ENCODE results near the gene PRDM16.

The PRDM16 gene

GRCh38 chr1:3176028-3176427 lies 107.0 kb downstream of the PRDM16 start:
- Mint-ChIP-seq H3K4me1 (peaks cover 6 to 7% of the 10 kb centered on the region in 2 donors), H3K27me3 (peaks cover 20 to 24% of the 10 kb centered on the region in 2 donors), H3K9me3 (no peaks in the 10 kb centered on the region), H3K36me3 (no peaks in the 10 kb centered on the region), H3K4me3 (no peak overlapping the region), H3K27ac (no peak overlapping the region)
- no peak for DNase-seq
- no peak for ATAC-seq (replicated peaks)

GRCh38 chr1:3176820-3177219 lies 107.8 kb downstream of the PRDM16 start:
- Mint-ChIP-seq H3K27ac (no peak overlapping the region), H3K9me3 (no peaks in the 10 kb centered on the region)

GRCh38 chr1:3178279-3178678 lies 109.3 kb downstream of the PRDM16 start:
- Mint-ChIP-seq H3K27ac (no peak overlapping the region), H3K4me3 (no peak overlapping the region), H3K4me1 (no peaks in the 10 kb centered on the region), H3K27me3 (peaks cover 11 to 12% of the 10 kb centered on the region in 2 donors), H3K9me3 (no peaks in the 10 kb centered on the region), H3K36me3 (no peaks in the 10 kb centered on the region)
- no peak for DNase-seq
- ATAC-seq (replicated peaks), result no peak

More at GRCh38 chr1:3176820-3177219, 107.8 kb downstream of the PRDM16 start:
- DNase-seq (no peak), ATAC-seq (replicated peaks) (no peak)
- Mint-ChIP-seq H3K4me3 (no peak overlapping the region), H3K36me3 (no peaks in the 10 kb centered on the region), H3K4me1 (peaks cover 0 to 3% of the 10 kb centered on the region in 2 donors), H3K27me3 (peaks cover 12 to 24% of the 10 kb centered on the region in 2 donors)

DNA sequence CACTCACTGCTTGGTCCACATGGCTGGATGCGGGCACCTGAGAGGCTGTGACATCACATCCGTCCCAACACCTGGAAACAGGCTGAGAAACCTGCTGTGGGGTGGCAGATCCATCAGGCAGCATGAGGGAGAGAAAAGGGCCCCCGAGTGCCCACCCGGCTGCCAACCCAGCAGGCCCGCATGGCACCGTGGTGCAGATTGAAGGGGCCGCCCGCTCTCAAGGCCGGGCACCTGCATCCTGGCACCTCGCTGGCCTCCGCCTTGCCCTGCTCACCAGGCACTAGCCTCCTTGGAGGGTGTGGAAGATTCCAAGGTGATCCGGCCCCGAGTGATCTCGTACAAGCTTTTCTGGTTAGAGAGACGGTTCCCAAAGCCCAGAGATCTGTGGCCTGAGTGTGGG lies 110.5 kb downstream of the PRDM16 start:
- Mint-ChIP-seq H3K27ac (no peak overlapping the region), H3K4me1 (no peaks in the 10 kb centered on the region), H3K9me3 (no peaks in the 10 kb centered on the region), H3K36me3 (no peaks in the 10 kb centered on the region), H3K4me3 (no peak overlapping the region), H3K27me3 (peaks cover 11 to 24% of the 10 kb centered on the region in 2 donors)
- DNase-seq (no peak), ATAC-seq (replicated peaks) (no peak)

DNA sequence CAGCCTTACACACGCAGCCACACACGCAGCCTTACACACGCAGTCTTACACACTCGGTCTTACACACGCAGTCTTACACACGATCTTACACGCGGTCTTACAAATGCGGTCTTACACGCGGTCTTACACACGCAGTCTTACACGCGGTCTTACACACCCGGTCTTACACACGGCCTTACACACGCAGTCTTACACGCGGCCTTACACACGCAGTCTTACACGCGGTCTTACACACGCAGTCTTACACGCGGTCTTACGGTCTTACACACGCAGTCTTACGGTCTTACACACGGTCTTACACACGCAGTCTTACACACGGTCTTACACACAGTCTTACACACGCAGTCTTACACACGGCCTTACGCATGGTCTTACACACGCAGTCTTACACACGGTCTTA lies 111.9 kb downstream of the PRDM16 start:
- DNase-seq, result no peak

GRCh38 chr1:3181956-3182355 lies 113.0 kb downstream of the PRDM16 start:
- H3K27ac Mint-ChIP-seq, result no peak overlapping the region
- no peak for DNase-seq
- H3K9me3 Mint-ChIP-seq, result no peaks in the 10 kb centered on the region
- no peak for ATAC-seq (replicated peaks)
- H3K4me1 Mint-ChIP-seq, result no peaks in the 10 kb centered on the region
- H3K4me3 Mint-ChIP-seq, result no peak overlapping the region
- no peaks in the 10 kb centered on the region for H3K36me3 Mint-ChIP-seq
- H3K27me3 Mint-ChIP-seq, result peaks cover 24 to 49% of the 10 kb centered on the region in 2 donors

More for the DNA sequence above, 111.9 kb downstream of the PRDM16 start:
- peaks cover 20 to 38% of the 10 kb centered on the region in 2 donors for H3K27me3 Mint-ChIP-seq
- H3K36me3 Mint-ChIP-seq, result no peaks in the 10 kb centered on the region
- no peak for ATAC-seq (replicated peaks)
- H3K27ac Mint-ChIP-seq, result no peak overlapping the region
- no peak overlapping the region for H3K4me3 Mint-ChIP-seq
- no peaks in the 10 kb centered on the region for H3K4me1 Mint-ChIP-seq
- H3K9me3 Mint-ChIP-seq, result no peaks in the 10 kb centered on the region

GRCh38 chr1:3183411-3183810 lies 114.4 kb downstream of the PRDM16 start:
- H3K27ac Mint-ChIP-seq, result no peak overlapping the region
- ATAC-seq (replicated peaks) (no peak), DNase-seq (no peak)
- no peak overlapping the region for H3K4me3 Mint-ChIP-seq
- H3K27me3 Mint-ChIP-seq, result peaks cover 34 to 62% of the 10 kb centered on the region in 2 donors
- no peaks in the 10 kb centered on the region for H3K9me3 Mint-ChIP-seq
- no peaks in the 10 kb centered on the region for H3K4me1 Mint-ChIP-seq
- no peaks in the 10 kb centered on the region for H3K36me3 Mint-ChIP-seq

DNA sequence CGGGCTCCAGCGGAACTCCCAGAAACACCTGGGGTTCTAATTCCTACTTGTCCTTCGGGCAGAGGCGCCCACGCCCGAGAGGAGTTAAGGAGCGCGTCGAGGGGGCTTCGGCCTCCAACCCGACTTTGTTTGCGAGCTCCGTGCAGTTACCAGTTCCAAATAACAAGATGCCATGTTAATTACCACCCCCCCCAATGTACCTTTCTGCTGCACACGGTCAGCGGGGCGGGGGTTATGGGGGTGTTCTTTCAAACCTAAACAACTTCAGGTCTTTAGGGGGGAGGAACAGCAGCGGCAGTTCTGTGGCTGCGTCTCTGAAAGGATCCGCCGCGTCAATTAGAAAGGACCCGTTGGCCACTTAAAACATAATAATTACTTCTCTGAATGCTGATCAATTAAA lies 114.8 kb downstream of the PRDM16 start:
- H3K27me3 Mint-ChIP-seq, result peaks cover 38 to 66% of the 10 kb centered on the region in 2 donors
- ATAC-seq (replicated peaks), result no peak
- no peak overlapping the region for H3K27ac Mint-ChIP-seq
- H3K4me1 Mint-ChIP-seq, result no peaks in the 10 kb centered on the region
- no peak overlapping the region for H3K4me3 Mint-ChIP-seq
- no peak for DNase-seq
- no peaks in the 10 kb centered on the region for H3K36me3 Mint-ChIP-seq
- H3K9me3 Mint-ChIP-seq, result no peaks in the 10 kb centered on the region

DNA sequence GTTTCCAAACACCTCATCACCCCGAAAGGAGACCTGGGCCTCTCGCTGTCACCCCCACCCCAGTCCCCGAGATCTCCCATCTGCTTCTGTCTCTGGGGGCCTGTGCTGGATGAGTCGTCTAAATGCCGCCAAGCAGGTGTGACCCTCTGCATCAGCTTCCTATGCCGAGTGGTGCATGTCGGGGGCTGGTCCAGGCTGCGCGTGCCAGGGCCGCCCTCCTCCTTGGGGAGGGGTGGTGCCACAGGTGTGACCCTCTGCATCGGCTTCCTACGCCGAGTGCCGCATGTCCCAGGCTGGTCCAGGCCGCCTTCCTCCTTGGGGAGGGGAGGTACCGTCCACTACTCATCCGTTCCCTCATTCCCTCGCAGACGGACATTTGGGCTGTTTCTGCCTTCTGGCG lies 115.7 kb downstream of the PRDM16 start:
- no peaks in the 10 kb centered on the region for H3K4me1 Mint-ChIP-seq
- H3K4me3 Mint-ChIP-seq, result no peak overlapping the region
- ATAC-seq (replicated peaks), result no peak
- H3K36me3 Mint-ChIP-seq, result no peaks in the 10 kb centered on the region
- DNase-seq, result no peak
- peaks cover 44 to 75% of the 10 kb centered on the region in 2 donors for H3K27me3 Mint-ChIP-seq
- no peak overlapping the region for H3K27ac Mint-ChIP-seq
- H3K9me3 Mint-ChIP-seq, result no peaks in the 10 kb centered on the region

DNA sequence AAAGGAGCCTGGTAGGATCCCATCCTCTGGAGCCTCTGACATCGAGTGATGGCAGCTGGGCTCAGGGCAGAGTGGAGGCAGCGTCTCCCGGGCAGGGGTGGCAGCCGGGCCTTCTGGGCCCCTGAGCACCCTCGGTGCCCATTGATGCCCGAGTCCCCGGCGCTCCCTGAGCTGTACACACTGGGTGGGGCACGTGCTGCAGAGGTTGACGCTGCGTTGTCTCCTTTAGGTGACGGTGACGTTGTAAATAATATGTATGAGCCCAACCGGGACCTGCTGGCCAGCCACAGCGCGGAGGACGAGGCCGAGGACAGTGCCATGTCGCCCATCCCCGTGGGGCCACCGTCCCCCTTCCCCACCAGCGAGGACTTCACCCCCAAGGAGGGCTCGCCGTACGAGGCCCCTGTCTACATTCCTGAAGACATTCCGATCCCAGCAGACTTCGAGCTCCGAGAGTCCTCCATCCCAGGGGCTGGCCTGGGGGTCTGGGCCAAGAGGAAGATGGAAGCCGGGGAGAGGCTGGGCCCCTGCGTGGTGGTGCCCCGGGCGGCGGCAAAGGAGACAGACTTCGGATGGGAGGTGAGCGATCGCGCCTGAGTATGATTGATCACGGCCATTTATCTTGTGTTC lies 117.0 kb downstream of the PRDM16 start:
- no peak overlapping the region for H3K27ac Mint-ChIP-seq
- no peaks in the 10 kb centered on the region for H3K36me3 Mint-ChIP-seq
- H3K4me1 Mint-ChIP-seq, result no peaks in the 10 kb centered on the region
- DNase-seq (no peak), ATAC-seq (replicated peaks) (no peak)
- no peaks in the 10 kb centered on the region for H3K9me3 Mint-ChIP-seq
- H3K4me3 Mint-ChIP-seq, result no peak overlapping the region
- peaks cover 47 to 84% of the 10 kb centered on the region in 2 donors for H3K27me3 Mint-ChIP-seq

GRCh38 chr1:3186526-3186921 lies 117.5 kb downstream of the PRDM16 start:
- no peaks in the 10 kb centered on the region for H3K9me3 Mint-ChIP-seq
- H3K27me3 Mint-ChIP-seq, result peaks cover 47 to 84% of the 10 kb centered on the region in 2 donors
- no peak overlapping the region for H3K27ac Mint-ChIP-seq
- DNase-seq (no peak), ATAC-seq (replicated peaks) (no peak)
- no peaks in the 10 kb centered on the region for H3K4me1 Mint-ChIP-seq
- peaks cover 0 to 1% of the 10 kb centered on the region in 2 donors for H3K36me3 Mint-ChIP-seq
- H3K4me3 Mint-ChIP-seq, result no peak overlapping the region

GRCh38 chr1:3187415-3188149 lies 118.6 kb downstream of the PRDM16 start:
- no peaks in the 10 kb centered on the region for H3K9me3 Mint-ChIP-seq
- DNase-seq, result no peak

DNA sequence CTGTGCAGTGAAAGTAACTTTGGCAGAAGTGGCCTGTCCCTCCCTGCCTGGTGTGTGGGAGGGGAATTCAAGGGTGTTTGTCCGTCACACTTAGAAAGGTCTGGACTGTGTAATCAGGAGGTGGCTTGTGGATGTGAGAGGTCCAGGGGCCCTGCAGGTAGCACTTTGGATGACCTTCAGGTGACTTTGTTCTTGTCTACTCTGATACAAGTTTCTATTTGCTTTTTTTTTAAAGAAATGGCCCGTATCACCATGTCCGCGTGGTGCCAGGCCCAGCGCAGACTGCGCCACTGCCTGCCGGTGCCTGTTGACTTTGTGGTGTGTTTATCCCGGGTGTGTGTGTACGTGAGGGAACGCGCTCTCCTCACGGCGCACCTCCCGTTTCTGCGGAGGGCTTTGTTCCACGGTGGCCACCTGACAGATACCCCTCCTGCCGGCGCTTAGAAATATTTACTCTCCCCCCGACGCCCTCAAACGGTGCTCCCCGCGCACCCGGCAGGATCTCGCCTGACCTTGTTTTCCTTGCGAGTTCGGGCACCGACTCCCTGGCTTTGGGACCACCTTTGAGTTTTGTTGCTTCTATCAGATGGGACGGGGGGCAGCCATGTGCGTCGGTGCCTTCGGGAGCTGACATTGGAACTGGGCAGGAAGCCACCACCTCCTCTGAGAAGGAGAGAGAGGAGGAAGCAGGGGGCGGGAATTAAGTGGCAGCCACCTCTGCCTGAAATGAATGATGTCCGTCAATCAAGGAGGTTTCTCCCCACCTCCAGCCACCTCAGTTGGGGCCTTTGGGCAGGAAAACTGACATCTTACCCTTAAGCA lies 119.4 kb downstream of the PRDM16 start:
- no peak for ATAC-seq (replicated peaks)
- Mint-ChIP-seq H3K36me3 (peaks cover 0 to 1% of the 10 kb centered on the region in 2 donors), H3K4me1 (no peaks in the 10 kb centered on the region), H3K27me3 (peaks cover 45 to 71% of the 10 kb centered on the region in 2 donors), H3K4me3 (no peak overlapping the region), H3K9me3 (no peaks in the 10 kb centered on the region), H3K27ac (no peak overlapping the region)
- DNase-seq, result no peak

More at GRCh38 chr1:3187415-3188149, 118.6 kb downstream of the PRDM16 start:
- peaks cover 0 to 1% of the 10 kb centered on the region in 2 donors for H3K36me3 Mint-ChIP-seq
- no peak overlapping the region for H3K4me3 Mint-ChIP-seq
- no peak for ATAC-seq (replicated peaks)
- peaks cover 47 to 79% of the 10 kb centered on the region in 2 donors for H3K27me3 Mint-ChIP-seq
- no peak overlapping the region for H3K27ac Mint-ChIP-seq
- no peaks in the 10 kb centered on the region for H3K4me1 Mint-ChIP-seq

DNA sequence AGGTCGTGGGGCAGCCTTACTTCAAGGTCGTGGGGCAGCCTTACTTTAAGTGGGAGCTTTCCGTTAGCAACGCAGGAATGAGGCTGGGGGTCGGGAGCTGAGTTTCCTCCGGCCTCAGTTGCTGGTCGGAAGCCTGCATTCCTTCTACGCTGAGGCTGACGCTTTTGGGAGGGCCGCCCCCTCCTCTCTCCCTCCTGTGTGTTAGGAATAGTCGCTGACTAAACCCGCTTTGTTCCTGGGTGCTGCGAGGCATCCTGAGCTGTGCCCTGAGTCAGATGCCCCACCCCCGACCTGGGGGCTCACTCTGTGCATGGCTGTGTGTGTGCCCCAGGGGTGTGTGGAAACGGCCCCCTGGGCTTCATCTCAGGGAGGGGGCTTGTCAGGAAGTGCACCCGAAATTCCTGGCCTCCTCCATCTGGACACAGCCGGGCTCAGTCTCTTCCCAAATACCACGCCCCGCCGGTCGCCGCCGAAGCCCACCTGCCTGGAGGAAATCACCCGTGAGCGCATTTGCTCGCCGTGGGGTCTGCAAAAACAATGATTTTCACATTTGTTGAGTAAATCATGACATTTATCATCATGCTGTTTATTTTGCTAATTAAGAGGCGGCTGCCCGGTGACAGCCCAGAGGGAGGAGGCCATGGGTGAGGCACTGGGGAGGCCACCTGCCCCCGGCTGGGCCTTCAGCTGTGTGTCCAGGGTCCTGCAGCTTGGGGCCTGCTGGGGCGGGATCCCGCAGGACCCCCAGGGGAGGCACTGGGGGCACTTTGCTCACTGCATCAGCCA lies 121.4 kb downstream of the PRDM16 start:
- ATAC-seq (replicated peaks), result no peak
- Mint-ChIP-seq H3K4me3 (no peak overlapping the region), H3K9me3 (no peaks in the 10 kb centered on the region), H3K4me1 (no peaks in the 10 kb centered on the region), H3K27me3 (peaks cover 28 to 51% of the 10 kb centered on the region in 2 donors), H3K36me3 (peaks cover 0 to 1% of the 10 kb centered on the region in 2 donors), H3K27ac (no peak overlapping the region)
- no peak for DNase-seq

Measured in stimulated activated naive B cell treated with anti-CD40 and anti-IgM and Interleukin-4, amounts not matched to agents 10 μg/mL and 1 μg/mL and 100 μg/mL, for 72 hours (primary cell).